Cerebellar cortex (tissue), 1 donor: ENCODE results near the gene TRPM3.
"Not testable (repeated sequence)": the region's sequence is repeated elsewhere in the genome, so short reads cannot be mapped to it uniquely, and the experiment has no call there.

Experiments
- DNase-seq: peaks from one replicate; pipeline ENCODE4 v3.0.0-alpha.2; 2015; ENCODE audit warnings: low spot score

Gene TRPM3

DNA sequence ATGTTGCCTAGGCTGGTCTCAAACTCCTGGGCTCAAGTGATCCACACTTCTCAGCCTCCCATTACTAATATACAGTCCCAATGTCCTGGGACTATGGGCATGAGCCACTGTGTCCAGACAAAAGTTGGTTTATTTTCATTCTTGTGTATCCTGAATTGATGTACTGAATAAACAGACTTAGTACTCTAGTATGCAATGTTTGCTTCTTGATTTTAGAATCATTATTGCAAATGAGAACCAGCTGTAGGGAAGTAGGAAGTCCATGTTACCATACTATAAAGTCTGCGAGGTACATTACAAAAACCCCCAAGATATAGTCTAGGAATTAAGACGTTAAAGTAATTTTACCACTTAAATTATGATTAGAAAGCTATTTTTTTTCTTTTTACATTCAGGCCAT is 372.4 kb downstream of the TRPM3 start:
- DNase-seq: no peak

DNA sequence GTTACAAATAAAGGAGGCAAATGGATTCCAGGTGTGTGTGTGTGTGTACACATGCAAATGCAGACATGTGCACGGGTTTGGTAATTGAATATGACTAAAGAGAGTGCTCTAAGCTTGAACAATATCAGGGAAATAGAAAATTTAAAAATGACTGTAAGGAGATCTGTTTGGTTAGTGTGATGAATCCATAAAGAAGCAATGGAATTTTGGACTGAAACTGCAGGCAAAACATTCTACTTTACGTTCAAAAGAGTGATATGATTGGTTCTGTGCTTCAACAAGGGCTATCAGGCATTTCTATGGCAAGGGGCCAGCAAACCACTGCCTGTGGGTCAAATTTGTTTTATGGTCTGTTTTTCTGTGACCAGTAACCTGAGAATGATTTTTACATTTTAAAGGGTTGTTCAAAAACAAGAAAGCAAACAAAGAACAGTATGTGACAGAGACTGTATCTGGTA is 374.1 kb downstream of the TRPM3 start:
- no peak for DNase-seq

DNA sequence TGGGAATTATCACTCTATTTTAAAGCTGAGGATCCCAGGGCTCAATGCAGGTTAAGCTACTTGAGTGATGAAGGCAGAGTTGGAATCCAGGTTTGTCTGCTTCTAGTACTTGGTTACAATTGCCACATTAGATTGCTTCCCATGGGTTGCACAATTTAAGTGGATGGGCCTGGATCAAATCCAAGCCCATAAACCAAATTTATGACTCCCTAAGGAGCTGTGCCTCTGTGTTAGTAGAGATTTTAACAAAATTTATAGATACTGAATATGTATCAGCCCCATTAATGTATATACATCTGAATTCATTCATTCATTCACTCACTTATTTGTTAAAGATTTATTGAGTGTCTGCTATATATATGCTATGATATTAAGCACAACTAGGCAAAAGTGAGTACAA is 374.7 kb downstream of the TRPM3 start:
- DNase-seq: no peak

DNA sequence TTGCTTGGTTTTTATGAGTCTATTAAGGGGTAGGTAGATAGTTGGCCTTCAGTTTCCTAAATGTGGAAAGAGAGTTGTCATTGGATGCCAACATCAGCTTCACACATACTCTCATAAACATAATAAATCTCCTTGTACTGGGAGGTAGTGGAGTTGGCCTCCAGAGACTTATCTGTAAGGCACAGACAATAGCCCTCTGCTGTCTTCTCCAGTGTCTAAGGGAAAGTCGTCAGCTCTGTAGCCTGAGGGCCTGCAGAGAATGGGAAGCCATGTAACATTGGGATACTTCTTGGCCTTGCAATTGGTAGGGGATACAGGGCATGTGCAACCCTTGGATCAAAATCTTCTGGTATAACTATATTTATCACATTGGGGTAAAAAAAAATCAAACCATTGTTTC is 375.1 kb downstream of the TRPM3 start:
- no peak for DNase-seq

DNA sequence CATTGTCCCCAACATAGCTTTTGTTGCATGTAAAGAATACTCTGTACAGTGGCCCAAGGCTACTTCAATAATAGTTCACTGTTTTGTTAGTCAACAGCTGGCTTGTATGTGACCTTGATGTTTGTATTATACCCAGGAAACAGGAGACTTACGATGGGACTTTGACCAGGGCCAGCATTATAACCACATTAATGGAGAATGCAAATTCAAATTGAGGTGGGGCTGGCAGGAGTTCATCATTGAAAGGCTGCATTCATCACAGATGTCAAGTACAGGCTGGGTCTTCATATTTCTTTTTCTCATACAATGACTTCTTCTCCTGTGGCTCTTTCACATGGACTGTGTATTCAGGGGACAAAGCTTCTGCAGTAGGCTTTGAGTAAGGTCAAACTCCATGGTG is 396.6 kb downstream of the TRPM3 start:
- DNase-seq: not testable (repeated sequence)

DNA sequence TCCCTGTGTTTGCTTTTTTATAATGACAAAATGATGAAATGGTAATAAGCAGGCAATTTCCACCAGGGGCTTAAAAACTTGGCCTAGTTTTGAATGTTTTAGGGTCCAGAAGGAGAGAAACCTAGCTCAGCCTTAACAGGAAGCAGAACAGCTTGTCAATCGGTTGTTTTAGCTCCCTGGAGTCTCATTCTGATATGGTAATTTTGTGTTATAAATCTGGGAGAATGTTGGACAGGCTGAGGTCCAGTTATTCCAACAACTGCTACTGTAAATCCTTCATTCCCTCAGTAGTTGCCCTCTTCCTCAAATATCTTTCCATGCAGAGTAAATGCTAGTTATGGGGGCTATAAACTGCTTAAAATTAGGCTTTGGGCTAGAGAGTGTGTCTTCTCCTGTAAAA is 397.4 kb downstream of the TRPM3 start:
- DNase-seq: not testable (repeated sequence)

DNA sequence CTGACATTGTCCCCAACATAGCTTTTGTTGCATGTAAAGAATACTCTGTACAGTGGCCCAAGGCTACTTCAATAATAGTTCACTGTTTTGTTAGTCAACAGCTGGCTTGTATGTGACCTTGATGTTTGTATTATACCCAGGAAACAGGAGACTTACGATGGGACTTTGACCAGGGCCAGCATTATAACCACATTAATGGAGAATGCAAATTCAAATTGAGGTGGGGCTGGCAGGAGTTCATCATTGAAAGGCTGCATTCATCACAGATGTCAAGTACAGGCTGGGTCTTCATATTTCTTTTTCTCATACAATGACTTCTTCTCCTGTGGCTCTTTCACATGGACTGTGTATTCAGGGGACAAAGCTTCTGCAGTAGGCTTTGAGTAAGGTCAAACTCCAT is 414.6 kb downstream of the TRPM3 start:
- DNase-seq: not testable (repeated sequence)

DNA sequence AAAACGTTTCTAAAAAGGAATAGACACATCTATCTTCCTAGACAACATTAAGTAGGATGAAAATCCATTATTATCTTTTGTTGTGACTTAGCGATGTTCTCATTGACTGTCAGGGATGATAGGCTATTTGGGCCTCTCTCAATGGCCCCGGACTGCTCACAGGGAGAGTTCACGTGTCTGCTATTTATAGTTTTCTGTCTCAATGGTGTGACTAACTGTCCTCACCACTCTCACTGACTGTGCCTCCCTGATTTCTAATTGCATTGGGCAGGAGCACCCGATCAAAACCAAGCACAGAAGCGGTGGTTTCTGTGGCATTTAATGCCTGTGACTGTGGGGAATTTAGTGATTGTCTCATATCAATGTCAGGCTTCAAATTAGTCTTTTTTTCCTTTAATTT is 420.3 kb downstream of the TRPM3 start:
- no peak for DNase-seq

DNA sequence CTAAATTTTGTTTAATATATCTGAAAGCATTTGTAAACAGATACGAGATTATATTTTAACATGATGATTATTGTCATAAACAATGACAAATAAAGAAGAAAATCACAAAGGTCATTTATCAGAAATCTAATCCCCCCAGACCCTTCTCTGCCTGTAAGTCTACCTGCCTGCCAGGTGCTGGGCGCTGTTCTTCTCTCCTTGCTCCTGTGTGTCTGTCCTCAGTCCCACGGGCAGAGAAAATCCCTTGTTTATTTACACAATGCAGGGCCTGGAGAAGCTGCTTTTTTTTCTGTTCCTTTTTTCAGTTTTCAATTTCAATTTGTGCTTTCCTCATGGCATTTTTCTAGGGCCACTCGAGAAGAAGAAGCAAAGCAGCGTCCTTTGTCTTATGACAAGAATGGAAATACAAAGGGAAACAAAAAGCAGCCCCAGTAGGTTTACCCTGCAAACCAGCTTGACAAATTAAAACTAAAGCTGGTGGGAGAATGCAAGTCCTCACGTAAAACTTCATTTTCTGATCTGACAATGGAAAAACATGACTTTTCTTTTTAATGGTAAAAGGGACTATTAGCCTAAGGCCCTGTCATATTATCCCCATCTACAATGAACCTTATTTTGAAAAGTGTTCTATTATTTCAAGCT is 424.6 kb downstream of the TRPM3 start:
- no peak for DNase-seq

DNA sequence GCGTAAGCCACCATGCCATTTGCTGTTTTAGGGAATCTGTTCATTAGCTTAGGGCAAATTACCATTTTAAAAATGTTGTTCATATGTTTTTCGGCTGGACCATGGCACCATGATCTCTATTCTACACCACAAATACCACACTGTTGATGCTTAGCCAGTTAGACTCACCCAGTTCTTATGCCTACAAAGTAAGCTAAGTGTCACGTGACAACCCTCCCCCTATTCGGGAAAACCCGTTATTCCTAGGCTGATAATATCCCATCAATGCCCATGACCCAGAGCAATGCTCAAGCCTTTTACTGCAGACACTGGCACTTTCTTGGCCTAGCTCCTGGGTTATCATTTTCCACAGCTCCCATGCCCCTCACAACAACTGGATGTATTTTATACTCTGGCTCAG is 426.7 kb downstream of the TRPM3 start:
- no peak for DNase-seq

DNA sequence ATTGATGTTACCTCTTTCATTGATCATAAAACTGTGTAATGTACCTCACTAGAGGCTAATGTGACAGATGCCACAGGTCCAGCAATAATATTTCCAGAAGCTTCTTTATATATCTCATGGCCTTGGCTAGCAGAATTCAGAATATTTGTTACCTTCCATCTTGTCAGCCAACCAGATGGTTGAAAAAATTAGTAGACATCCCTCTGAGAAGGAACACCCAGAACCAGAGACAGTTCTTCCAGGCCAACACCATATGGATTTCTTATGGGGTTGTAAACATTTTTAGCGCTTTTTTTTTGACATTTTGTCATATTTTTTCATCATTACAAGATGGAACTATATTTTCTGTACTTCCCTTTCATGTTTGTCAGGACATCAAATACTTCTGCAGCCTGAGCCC is 428.2 kb downstream of the TRPM3 start:
- DNase-seq: no peak

DNA sequence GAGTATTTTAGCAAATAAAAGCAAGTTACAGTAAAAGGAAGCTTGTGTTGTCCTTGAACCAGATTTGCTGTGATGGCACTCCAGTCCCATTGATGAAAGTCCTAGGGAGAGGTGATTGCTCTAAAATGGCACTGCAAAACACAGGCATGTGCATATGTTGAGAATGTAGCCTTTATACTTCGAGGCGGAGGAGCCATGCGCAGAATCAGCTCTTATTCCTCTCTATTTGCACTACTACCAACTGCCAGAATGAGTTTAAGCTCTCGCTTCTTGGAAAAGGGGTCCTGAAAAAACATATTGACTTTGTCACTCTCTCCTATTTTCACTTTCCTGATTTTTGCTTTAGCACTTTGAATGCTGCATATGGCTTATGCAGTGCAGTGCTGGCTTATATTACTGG is 429.0 kb downstream of the TRPM3 start:
- DNase-seq: no peak

DNA sequence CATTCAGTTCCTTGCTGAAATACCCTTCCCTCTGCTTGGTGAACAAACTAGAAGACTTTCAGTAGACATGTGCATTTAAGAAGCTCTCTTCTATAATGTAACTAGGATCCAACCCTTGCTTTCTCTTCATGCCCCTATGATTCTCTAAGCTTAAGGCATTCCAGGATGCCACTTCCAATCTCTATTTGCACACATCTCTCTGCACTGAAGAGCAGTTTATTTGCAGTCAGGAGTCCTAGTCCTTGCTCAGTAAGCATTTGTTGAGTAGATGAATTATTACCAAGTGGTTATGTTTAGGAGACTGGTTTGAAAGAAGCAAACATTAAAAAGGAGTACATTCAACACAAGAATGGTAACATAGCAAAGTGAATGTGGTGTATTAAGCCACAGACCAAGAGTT is 432.7 kb downstream of the TRPM3 start:
- DNase-seq: no peak

DNA sequence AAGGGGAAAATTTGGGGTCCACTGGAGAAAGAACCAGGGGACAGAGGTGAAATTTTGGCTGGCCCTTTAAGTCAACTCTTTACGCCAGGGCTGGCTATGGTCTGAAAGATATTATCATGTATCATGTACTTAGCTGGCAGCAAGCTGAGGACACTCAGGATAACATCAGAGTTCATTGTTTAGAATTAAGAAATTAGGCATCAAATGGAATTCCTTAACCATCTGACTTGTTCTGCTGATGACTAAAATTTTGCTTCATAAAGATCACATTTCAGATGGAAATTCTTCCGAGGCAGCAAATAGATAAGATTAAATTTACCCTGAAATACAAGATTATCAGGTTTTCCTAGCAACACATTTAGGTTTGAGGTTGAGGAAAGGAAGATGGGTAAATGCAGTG is 437.6 kb downstream of the TRPM3 start:
- no peak for DNase-seq

DNA sequence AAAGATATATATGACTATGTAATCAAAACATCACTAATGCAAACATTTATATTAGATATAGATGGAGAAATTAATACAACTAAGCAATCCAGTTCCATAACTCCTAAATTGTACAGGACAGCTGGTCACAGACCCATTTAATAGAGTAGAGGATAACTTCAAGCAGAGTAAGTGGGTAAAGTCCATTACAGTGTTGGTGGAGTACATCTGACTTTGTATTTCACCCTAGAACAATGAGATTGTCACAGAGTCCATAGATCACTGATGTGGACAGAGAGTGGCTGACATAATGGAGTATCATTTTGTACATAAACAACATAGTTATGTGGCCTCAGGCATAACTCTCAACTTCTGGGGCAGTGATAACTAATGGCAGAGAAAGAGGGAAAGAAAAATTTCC is 439.1 kb downstream of the TRPM3 start:
- DNase-seq: no peak

DNA sequence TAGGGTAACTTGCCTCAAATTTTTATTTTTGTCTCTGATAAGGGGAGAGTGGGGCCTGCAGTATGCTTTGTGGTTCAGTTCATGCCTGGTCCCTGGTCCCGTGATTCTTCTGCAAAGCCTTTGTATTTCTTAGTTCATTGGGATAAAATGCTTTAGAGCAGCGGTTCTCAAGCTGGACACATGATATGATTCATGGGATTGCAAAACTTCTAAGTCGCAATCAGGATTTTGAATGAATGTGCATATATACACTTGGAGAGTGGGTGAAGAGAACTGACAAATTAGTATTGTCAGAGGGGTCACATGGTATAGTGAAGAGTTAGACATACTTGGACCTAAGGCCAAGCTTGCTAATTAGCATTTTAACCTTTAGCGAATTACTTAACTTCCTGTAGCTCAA is 441.6 kb downstream of the TRPM3 start:
- no peak for DNase-seq

DNA sequence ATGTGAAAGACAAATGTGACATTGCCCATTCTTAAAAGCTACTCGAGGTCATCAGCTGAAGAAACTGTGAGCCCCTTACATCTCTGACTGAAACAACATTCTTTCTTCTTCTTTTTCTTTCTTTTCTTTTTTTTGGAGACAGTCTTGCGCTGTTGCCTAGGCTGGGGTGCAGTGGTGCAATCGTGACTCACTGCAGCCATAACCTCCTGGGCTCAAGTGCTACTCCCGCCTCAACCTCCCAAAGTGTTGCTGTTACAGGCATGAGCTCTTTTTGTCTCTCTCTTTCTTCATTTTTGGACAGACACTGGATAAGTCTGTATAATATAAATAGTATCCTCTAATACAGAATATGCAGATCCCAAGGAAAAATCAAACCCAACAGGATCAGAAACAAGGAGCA is 443.3 kb downstream of the TRPM3 start:
- DNase-seq: no peak

DNA sequence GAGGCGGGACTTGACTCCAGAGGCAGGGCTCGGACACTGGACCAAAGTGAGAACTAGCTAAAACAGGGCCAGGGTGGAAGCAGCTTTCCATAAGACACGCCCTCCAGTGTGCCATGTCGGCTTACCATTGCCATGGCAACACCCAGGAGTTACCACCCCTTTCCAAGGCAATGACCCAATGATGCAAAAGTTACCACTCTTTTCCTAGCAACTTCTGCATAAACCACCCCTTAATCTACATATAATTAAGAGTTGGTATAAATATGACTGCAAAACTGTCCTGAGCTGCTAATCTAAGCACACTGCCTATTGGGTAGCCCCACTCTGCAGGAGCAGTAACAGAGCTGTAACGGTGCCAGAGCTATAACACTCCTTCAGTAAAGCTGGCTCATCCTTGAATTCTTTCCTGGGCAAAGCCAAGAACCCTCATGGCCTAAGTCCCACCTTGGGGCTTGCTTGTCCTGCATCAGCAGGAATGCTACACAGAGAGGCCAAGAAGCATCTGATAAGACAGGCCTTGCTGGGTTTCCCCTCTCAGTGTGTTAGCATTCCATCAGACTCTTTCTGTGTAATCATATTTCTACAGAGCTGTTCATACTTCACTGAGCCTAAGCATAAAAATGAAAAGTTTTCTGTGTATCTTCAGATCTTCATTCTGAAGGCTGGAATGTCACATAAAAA is 444.2 kb downstream of the TRPM3 start:
- DNase-seq: no peak

DNA sequence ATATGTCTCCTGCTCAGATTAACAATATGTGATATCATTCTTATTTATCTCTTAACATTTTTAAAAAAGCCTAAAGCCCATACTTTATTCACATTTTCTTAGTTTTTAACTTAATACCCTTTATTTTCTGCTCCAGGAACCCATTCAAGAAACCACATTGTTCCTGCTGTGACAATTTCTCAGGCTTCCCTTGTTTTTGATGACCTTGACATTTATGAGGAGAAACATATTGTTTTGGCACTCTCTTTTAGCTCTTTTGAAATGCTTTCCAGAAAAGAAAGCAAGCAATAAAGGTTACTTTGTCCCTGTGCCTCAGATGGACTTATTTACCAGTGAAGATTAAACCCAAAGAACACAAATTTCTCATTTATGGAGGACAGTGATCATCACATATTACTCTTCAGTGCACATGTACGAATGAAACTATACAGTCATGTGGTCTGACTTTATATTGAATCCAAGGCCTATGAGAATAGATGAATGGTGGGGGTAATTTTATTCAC is 445.5 kb downstream of the TRPM3 start:
- no peak for DNase-seq

DNA sequence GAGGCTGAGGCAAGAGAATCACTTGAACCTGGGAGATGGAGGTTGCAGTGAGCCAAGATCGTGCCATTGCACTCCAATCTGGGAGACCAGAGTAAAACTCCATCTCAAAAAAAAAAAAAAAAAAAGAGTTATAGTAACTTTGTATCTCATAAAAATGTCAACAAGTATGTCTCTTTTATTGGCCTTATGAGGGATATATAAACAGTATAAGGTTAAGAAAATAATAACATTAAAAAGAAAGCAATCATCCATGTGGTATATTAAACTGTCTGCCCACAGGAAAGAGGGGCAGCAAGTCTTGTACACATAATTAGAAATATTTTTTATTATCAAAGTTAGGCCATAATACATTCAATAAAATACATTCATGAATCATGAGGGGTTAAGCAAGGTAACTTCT is 447.6 kb downstream of the TRPM3 start:
- no peak for DNase-seq

DNA sequence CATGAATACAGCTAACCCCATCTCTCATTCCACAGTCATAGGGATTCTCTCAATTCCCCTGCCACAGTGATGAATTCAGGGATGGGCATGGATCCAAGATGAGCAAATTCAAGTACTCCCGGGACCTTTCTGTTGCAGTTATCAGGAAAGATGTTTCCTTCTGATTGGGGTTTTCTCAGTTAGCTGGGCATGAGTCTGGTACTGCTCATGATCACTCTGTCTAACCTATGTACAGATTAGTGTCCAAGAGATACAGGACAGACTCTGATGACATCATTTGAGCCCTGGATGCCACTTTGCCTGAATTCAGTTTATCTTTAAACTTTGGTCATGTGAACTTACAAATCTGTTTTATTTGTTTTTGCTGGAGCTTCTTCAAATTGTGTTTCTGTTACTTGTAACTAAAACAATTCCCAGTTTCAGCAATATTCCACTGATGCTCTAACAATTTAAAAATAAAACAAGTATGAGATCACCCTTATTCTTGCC is 449.2 kb downstream of the TRPM3 start:
- no peak for DNase-seq

DNA sequence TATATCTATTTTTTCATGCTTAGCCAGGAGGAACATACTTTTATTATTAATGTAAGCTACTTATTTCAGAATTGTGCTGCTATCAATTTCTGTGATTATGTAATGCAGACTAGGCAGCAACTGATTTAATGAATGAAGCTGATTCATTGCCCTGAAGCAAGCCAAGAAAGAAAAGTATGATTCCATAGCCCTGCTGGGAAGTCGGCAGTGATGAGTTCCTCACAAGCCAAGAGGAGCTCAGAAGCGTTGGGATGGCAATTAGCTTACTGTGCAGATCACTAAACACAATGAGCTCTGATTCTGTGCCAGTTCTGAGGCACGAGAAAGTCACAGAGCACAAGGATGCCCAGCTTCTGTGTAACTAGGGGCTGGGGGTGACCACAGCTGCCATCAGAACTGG is 452.7 kb downstream of the TRPM3 start:
- DNase-seq: peak; percentile 95

DNA sequence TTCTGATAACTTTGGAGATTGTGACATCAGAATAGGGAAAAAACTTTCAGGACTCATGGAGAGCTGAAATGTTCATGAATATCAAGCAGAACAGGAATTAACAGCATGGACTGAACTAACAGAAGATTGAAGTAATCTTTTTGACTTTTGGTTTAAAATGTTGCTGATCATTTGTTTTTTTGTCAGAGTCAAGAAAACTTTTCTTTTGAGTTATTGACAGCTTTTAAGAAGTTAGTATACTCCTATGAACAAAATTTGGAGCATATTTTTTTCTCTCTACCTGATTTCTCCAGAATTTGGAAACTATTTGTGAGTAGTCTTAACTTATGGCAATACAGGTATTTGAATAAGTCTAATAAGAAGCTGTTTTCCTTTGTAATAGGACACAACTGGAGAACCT is 462.7 kb downstream of the TRPM3 start:
- DNase-seq: no peak

DNA sequence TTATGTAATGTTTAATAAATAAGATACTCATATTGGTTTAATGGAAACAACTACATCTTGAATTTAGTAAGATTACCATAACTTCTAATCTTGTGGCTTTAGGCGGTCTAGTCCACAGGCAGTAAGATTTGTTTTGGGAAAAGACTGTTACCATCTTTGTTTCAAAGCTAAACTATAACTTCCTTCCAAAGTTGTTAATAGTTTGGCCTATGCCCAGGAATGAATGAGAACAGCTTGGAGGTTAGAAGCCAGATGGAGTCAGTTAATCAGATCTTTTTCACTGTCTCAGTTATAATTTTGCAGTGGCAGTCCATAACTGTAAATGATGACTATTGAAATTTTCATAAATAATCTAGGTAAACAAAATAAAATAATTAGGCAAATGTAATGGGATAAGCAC is 465.1 kb downstream of the TRPM3 start:
- DNase-seq: no peak
